Erythroblast (primary cell): ENCODE results near the gene MSI2.

Experiments used
- GATA1 ChIP-seq: IDR thresholded peaks from 2 replicates; pipeline ENCODE4 v1.6.1; 2011; ENCODE audit warnings: low read depth, mild to moderate bottlenecking, control low read depth, low read length, moderate library complexity
- POLR2A ChIP-seq: IDR thresholded peaks from 2 replicates; pipeline ENCODE4 v1.6.1; 2011; ENCODE audit warnings: mild to moderate bottlenecking, low read length

GRCh38 chr17:57236686-57237299 lies 19.5 kb upstream of the MSI2 start:
- TF ChIP-seq POLR2A, result no peak
- no peak for TF ChIP-seq GATA1
